Testis (tissue), 2 donors: ENCODE data around the gene NRXN3.

ENCODE experiments used
- CTCF ChIP-seq, 3 experiments: fragments of 450-650 bp in 2 of 3; fragments of 200-600 bp in 1 of 3; sonication (generic) in 1 of 3; IDR thresholded peaks; one replicate each; pipeline ENCODE4 v1.5.1; 2016 to 2019; ENCODE audit warnings: antibody characterized with exemption in 3 of 3, mild to moderate bottlenecking in 2 of 3, moderate library complexity in 1 of 3
- POLR2A ChIP-seq: fragments of 450-650 bp; IDR thresholded peaks from one replicate; pipeline ENCODE4 v1.6.1; 2017; ENCODE audit warnings: antibody characterized with exemption, mild to moderate bottlenecking, moderate library complexity

GRCh38 chr14:78152201-78153063 is 17.7 kb upstream of the NRXN3 start:
- TF ChIP-seq CTCF (IDR thresholded peaks at IDR 0.05) (no peak), POLR2A (no peak)
